Nephron progenitor cell (in vitro differentiated cells): ENCODE measurements around the gene ALK.

Experiments used
- DNase-seq: peaks from one replicate; pipeline ENCODE4 v3.0.0; 2021
- H3K27ac Mint-ChIP-seq: 2 replicates; pipeline ENCODE4 v1.8.0; 2021; ENCODE audit warnings: mild to moderate bottlenecking, moderate library complexity, mixed read lengths
- H3K27me3 Mint-ChIP-seq: 2 replicates; pipeline ENCODE4 v1.8.0; 2021; ENCODE audit warnings: mild to moderate bottlenecking, low read depth, mixed read lengths; ENCODE audit not compliant: poor library complexity
- H3K36me3 Mint-ChIP-seq: 2 replicates; pipeline ENCODE4 v1.8.0; 2021; ENCODE audit warnings: low read depth, mixed read lengths
- H3K4me1 Mint-ChIP-seq: 2 replicates; pipeline ENCODE4 v1.8.0; 2021; ENCODE audit warnings: mixed read lengths
- H3K4me3 Mint-ChIP-seq: 2 replicates; pipeline ENCODE4 v1.8.0; 2021; ENCODE audit warnings: mild to moderate bottlenecking, moderate library complexity, mixed read lengths
- H3K9me3 Mint-ChIP-seq: 2 replicates; pipeline ENCODE4 v1.8.0; 2021; ENCODE audit warnings: mild to moderate bottlenecking, moderate library complexity, mixed read lengths
- TF ChIP-seq, protein P1 (sequence below): fragments of 200-600 bp; sonication (generic); IDR thresholded peaks from 2 replicates; pipeline ENCODE4 v1.5.0; 2021; ENCODE audit warnings: antibody characterized with exemption

Gene ALK

GRCh38 chr2:29821591-29821990 lies 99.8 kb downstream of the ALK start:
- Mint-ChIP-seq H3K4me3 (no peak overlapping the region), H3K27me3 (peaks cover 7% of the 10 kb centered on the region), H3K36me3 (no peaks in the 10 kb centered on the region), H3K27ac (no peak overlapping the region), H3K9me3 (peaks cover 35% of the 10 kb centered on the region), H3K4me1 (peaks cover 30% of the 10 kb centered on the region)
- TF ChIP-seq, protein P1, sequence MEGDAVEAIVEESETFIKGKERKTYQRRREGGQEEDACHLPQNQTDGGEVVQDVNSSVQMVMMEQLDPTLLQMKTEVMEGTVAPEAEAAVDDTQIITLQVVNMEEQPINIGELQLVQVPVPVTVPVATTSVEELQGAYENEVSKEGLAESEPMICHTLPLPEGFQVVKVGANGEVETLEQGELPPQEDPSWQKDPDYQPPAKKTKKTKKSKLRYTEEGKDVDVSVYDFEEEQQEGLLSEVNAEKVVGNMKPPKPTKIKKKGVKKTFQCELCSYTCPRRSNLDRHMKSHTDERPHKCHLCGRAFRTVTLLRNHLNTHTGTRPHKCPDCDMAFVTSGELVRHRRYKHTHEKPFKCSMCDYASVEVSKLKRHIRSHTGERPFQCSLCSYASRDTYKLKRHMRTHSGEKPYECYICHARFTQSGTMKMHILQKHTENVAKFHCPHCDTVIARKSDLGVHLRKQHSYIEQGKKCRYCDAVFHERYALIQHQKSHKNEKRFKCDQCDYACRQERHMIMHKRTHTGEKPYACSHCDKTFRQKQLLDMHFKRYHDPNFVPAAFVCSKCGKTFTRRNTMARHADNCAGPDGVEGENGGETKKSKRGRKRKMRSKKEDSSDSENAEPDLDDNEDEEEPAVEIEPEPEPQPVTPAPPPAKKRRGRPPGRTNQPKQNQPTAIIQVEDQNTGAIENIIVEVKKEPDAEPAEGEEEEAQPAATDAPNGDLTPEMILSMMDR: no peak
- DNase-seq: no peak

- H3K4me1 Mint-ChIP-seq: peaks cover 38% of the 10 kb centered on the region
- no peak overlapping the region for H3K4me3 Mint-ChIP-seq
- no peak overlapping the region for H3K27ac Mint-ChIP-seq
- TF ChIP-seq, protein P1: no peak
- no peak for DNase-seq
- H3K36me3 Mint-ChIP-seq: no peaks in the 10 kb centered on the region
- peaks cover 4% of the 10 kb centered on the region for H3K27me3 Mint-ChIP-seq
- peaks cover 23% of the 10 kb centered on the region for H3K9me3 Mint-ChIP-seq
Observed at GRCh38 chr2:29819570-29819969, 101.8 kb downstream of the ALK start.

DNA sequence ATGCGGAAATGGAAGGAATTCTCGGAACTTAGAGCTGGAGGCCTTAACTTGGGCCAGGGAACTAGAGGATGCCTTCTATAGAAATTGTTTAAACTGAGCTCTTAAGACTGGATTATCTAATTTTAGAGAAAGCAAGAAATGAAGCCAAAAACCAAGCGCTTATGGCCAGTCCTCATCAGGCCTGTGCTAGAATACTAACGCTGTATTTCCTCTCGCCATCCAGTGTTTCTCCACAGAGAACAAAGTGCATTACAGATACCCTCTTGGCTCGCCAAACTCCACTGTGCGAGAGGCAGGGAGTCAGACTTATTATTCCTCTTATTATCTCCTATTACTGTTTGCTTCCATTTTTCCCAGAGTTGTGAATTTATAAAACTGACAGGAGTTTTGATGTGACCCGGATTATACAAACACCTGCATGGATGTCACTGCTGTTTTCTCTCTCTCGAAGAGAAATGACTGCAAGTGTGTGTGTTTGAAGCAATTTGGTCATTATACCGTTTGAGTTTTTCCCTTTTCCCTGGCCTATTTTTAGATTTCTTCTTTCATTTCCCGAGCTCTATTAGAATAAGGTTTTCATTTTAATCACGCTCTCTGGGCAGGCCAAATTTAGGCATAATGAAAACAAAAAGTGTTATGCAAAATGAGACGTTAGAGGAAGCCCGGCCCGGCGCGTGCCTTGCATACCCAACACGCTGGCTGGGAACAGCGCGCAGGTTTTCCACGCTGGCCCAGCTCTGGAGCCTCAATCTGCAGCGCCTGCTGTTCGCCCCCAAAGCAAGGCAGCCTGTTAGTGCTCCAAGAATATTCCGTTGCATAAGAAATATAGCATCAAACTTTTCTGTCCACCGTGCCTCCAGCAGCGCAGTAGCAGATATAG lies 103.3 kb downstream of the ALK start:
- Mint-ChIP-seq H3K4me3 (no peak overlapping the region), H3K27me3 (peaks cover 13% of the 10 kb centered on the region), H3K36me3 (no peaks in the 10 kb centered on the region), H3K27ac (no peak overlapping the region), H3K4me1 (peaks cover 38% of the 10 kb centered on the region), H3K9me3 (peaks cover 7% of the 10 kb centered on the region)
- TF ChIP-seq, protein P1: no peak
- no peak for DNase-seq

GRCh38 chr2:29817299-29817698 lies 104.1 kb downstream of the ALK start:
- no peak for DNase-seq
- Mint-ChIP-seq H3K4me1 (peaks cover 38% of the 10 kb centered on the region), H3K36me3 (no peaks in the 10 kb centered on the region), H3K27me3 (peaks cover 18% of the 10 kb centered on the region), H3K9me3 (peaks cover 4% of the 10 kb centered on the region), H3K27ac (no peak overlapping the region), H3K4me3 (no peak overlapping the region)
- TF ChIP-seq, protein P1: no peak

- Mint-ChIP-seq H3K36me3 (no peaks in the 10 kb centered on the region), H3K9me3 (no peaks in the 10 kb centered on the region), H3K27ac (peak overlapping the region; percentile 60), H3K27me3 (peaks cover 21% of the 10 kb centered on the region), H3K4me3 (no peak overlapping the region), H3K4me1 (peaks cover 40% of the 10 kb centered on the region)
- no peak for DNase-seq
- TF ChIP-seq, protein P1: no peak
Observed at GRCh38 chr2:29816651-29817050, 104.7 kb downstream of the ALK start.

DNA sequence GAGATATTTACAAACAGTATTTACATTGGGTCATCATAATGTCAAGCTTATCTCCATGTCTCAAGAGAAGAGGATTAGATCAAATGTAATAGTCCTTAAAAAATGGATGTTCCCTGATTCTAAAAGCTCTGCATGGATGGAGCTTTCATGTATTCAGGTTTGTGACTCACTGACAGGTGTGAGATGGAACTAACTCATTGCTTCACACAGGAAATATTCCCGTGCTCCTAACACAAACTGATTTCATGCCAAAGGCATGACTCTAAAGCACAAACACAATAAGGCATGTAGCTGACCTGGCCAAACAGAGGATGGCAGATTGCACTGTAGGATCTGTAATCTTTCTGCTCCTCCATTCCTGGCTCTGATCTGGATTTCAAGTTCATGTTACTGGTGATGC lies 110.0 kb downstream of the ALK start:
- Mint-ChIP-seq H3K27ac (no peak overlapping the region), H3K4me1 (peaks cover 41% of the 10 kb centered on the region), H3K4me3 (no peak overlapping the region), H3K36me3 (no peaks in the 10 kb centered on the region), H3K9me3 (no peaks in the 10 kb centered on the region), H3K27me3 (peaks cover 17% of the 10 kb centered on the region)
- TF ChIP-seq, protein P1: no peak
- DNase-seq: no peak
